ENCODE data around the gene HELZ2.
A peak's percentile ranks its signal among the peaks of the same experiment; 100 is the strongest.
"Not testable (repeated sequence)": the region's sequence is repeated elsewhere in the genome, so short reads cannot be mapped to it uniquely, and the experiment has no call there.

HELZ2 gene, protein sequence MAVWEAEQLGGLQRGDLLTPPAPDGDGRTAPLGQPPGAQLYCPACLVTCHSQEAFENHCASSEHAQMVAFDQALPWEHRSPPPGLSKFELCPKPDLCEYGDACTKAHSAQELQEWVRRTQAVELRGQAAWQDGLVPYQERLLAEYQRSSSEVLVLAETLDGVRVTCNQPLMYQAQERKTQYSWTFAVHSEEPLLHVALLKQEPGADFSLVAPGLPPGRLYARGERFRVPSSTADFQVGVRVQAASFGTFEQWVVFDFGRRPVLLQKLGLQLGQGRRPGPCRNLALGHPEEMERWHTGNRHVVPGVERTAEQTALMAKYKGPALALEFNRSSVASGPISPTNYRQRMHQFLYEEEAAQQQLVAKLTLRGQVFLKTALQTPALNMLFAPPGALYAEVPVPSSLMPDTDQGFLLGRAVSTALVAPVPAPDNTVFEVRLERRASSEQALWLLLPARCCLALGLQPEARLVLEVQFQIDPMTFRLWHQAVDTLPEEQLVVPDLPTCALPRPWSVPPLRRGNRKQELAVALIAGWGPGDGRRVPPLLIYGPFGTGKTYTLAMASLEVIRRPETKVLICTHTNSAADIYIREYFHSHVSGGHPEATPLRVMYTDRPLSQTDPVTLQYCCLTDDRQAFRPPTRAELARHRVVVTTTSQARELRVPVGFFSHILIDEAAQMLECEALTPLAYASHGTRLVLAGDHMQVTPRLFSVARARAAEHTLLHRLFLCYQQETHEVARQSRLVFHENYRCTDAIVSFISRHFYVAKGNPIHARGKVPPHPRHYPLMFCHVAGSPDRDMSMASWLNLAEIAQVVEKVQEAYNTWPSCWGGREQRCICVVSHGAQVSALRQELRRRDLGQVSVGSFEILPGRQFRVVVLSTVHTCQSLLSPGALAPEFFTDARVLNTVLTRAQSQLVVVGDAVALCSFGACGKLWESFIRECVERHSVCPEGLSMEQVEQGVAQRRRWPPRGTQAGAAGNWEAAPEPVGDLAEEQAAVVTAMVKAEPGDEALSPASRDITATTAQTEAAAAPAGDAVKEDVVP (N-terminal part only)

DNA sequence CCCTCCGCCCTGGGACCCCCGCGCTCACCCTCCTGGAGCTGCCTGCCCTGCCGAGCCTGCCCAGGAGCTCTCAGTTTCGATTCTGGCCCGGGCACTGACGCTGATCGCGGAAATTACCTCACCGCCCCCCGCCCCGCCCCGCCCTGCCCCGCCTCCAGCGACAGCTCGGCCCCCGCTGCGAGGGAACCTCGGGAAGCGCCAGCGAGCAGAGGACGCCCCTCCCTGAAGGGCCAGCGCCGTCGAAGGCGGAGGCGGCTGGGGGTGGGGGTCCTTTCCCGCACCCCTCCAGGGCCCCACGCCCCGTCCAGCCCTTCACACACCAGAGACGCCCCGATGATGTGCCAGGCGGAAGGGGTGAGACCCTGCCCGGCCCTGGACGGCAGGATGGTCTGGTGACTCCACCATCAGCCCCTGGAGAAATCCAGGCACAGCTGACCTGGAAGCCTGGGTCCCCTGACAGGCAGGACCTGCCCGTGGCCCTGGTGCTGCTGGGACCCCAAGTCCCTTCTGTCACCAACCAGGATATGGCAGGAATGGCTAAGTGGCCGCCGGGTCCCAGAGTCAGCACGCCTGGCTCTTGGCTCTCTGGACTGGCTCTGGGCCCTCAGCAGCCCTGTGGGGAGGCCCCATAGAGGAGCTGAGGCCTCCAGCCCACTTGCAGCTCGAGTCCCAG is at the start of gene HELZ2:
TSS of gene HELZ2 (minus strand) at position 84 of the 673 bp plus-strand sequence. CDS start 1,854 bp downstream, outside the sequence.
- no peak within 1 kb of the TSS for H3K27ac Mint-ChIP-seq
- no peaks in the 10 kb centered on the region for H3K9me3 Mint-ChIP-seq
- peaks cover 7% of the 10 kb centered on the region for H3K4me1 Mint-ChIP-seq
- H3K4me3 Mint-ChIP-seq, result peak within 1 kb of the TSS; percentile 73
- ATAC-seq (peak; percentile 74), DNase-seq (peak; percentile 58)
- H3K27me3 Mint-ChIP-seq, result peaks cover 8% of the 10 kb centered on the region
- no peaks in the 10 kb centered on the region for H3K36me3 Mint-ChIP-seq (ENCODE audit: low read depth)

DNA sequence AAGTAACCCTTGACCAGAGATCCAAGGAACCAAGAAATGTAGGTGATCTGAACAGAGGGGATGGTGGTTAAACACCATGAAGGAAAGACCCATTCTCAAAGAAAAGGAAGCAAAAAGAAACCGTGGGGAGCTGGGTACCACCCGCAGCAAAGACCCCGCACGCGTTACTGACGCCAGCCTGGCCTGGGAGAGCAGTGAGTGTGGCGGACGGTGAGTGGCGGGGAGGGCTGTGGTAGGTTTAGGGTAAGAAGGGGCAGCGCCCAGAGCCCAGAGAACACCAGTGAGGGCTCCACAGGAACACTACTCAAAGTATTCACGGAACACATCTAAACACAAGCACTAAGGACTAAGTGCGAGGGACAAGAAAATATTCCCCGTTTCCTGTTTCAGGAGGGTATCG is 48.7 kb upstream of the HELZ2 start:
- Mint-ChIP-seq H3K4me1 (peaks cover 12% of the 10 kb centered on the region), H3K4me3 (no peak overlapping the region), H3K27ac (no peak overlapping the region), H3K9me3 (no peaks in the 10 kb centered on the region), H3K36me3 (ENCODE audit: low read depth) (peaks cover 5% of the 10 kb centered on the region), H3K27me3 (no peaks in the 10 kb centered on the region)
- DNase-seq (no peak), ATAC-seq (no peak)

- no peak for DNase-seq
- ATAC-seq, result no peak
- H3K9me3 Mint-ChIP-seq, result no peaks in the 10 kb centered on the region
- H3K27ac Mint-ChIP-seq, result no peak overlapping the region
- no peak overlapping the region for H3K4me3 Mint-ChIP-seq
- H3K4me1 Mint-ChIP-seq, result peaks cover 15% of the 10 kb centered on the region
- H3K27me3 Mint-ChIP-seq, result no peaks in the 10 kb centered on the region
- H3K36me3 Mint-ChIP-seq (ENCODE audit: low read depth), result peaks cover 8% of the 10 kb centered on the region
Measured at GRCh38 chr20:63622096-63622495, 48.1 kb upstream of the HELZ2 start.

GRCh38 chr20:63620991-63621390 is 47.0 kb upstream of the HELZ2 start:
- H3K36me3 Mint-ChIP-seq (ENCODE audit: low read depth), result peaks cover 11% of the 10 kb centered on the region
- no peak overlapping the region for H3K4me3 Mint-ChIP-seq
- H3K27ac Mint-ChIP-seq, result no peak overlapping the region
- peaks cover 15% of the 10 kb centered on the region for H3K4me1 Mint-ChIP-seq
- DNase-seq, result no peak
- no peak for ATAC-seq
- no peaks in the 10 kb centered on the region for H3K9me3 Mint-ChIP-seq
- no peaks in the 10 kb centered on the region for H3K27me3 Mint-ChIP-seq

DNA sequence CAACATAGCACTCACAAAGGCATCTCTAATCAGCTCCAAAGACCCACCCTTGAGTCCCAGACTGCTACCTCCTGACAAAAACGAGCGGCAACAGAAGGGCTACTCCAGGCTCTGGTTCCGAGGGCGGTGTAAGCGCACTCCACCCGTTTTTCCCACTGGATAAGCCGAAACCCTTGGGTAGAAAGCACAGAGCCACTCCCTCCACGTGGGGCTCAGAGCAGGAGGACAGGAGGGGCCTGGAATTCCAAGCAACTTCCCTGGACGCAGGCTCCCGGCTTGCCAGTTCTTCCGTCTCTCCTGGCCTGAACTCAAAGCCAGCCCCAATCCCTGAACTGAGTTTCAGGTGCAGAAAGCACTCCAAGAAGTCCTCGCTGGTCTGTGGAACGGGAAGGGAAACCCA is 45.5 kb upstream of the HELZ2 start:
- Mint-ChIP-seq H3K27me3 (no peaks in the 10 kb centered on the region), H3K9me3 (no peaks in the 10 kb centered on the region), H3K27ac (no peak overlapping the region), H3K4me1 (peaks cover 7% of the 10 kb centered on the region), H3K36me3 (ENCODE audit: low read depth) (peaks cover 19% of the 10 kb centered on the region), H3K4me3 (no peak overlapping the region)
- ATAC-seq (no peak), DNase-seq (no peak)

- H3K36me3 Mint-ChIP-seq (ENCODE audit: low read depth), result peaks cover 19% of the 10 kb centered on the region
- H3K4me1 Mint-ChIP-seq, result peaks cover 7% of the 10 kb centered on the region
- no peaks in the 10 kb centered on the region for H3K9me3 Mint-ChIP-seq
- no peak overlapping the region for H3K27ac Mint-ChIP-seq
- H3K4me3 Mint-ChIP-seq, result no peak overlapping the region
- no peaks in the 10 kb centered on the region for H3K27me3 Mint-ChIP-seq
- ATAC-seq, result no peak
- no peak for DNase-seq
Measured at GRCh38 chr20:63619086-63619485, 45.0 kb upstream of the HELZ2 start.

GRCh38 chr20:63618291-63618980 is 44.4 kb upstream of the HELZ2 start:
- ATAC-seq, result no peak

DNA sequence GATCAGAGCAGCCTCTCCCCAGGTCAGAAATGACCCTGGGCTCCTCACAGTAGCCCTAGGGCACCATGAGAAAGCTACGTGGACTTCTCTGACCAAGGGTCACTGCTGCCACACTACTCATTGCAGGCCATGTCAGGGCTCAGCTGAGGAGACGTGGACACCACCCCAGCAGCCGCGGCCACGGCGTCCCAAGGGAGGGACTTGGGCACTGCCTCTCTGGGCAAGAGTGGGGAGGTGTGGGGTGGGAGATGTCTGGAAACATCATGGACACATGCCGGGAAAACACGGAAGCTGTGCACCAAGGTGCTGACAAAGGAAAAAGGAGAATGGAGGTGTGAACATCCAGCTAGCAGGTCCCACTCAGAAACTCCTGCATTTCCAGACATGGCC is 43.8 kb upstream of the HELZ2 start:
- Mint-ChIP-seq H3K4me3 (no peak overlapping the region), H3K4me1 (peaks cover 7% of the 10 kb centered on the region), H3K9me3 (no peaks in the 10 kb centered on the region), H3K27me3 (no peaks in the 10 kb centered on the region), H3K27ac (no peak overlapping the region), H3K36me3 (ENCODE audit: low read depth) (peaks cover 23% of the 10 kb centered on the region)
- DNase-seq (no peak), ATAC-seq (no peak)

More at GRCh38 chr20:63618291-63618980, 44.4 kb upstream of the HELZ2 start:
- Mint-ChIP-seq H3K27ac (no peak overlapping the region), H3K9me3 (no peaks in the 10 kb centered on the region), H3K4me1 (peaks cover 7% of the 10 kb centered on the region), H3K36me3 (ENCODE audit: low read depth) (peaks cover 21% of the 10 kb centered on the region), H3K4me3 (no peak overlapping the region), H3K27me3 (no peaks in the 10 kb centered on the region)
- DNase-seq, result no peak

DNA sequence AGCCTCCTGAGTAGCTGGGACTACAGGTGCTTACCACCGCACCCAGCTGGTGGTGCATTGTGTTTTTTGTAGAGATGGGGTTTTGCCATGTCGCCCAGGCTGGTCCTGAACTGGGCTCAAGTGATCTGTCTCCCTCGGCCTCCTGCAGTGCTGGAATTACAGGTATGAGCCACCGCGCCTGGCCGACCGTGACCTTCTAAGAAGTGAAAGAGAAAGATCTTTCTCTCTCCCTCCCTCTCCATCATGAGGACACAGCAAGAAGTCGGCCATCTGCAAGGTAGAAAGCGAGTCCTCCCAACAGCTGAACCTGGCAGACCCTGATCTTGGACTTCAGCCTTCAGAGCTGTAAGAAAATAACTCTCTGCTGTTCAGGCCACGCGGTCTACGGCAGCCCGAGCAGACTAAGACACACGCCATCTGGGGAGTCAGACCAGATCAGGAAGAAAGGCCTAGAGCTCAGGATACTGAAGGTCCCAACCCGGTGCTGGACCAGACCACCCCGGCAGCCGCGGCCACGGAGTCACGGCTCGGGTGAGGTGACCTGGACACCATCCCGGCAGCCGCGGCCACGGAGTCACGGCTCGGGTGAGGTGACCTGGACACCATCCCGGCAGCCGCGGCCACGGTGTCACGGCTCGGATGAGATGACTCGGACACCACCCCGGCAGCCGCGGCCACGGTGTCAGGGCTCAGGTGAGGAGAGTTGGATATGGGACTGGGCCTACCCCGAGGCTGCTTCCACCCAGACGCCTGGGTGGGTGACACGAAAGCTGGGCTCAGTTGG is 43.2 kb upstream of the HELZ2 start:
- no peaks in the 10 kb centered on the region for H3K9me3 Mint-ChIP-seq
- no peaks in the 10 kb centered on the region for H3K27me3 Mint-ChIP-seq
- no peak overlapping the region for H3K27ac Mint-ChIP-seq
- ATAC-seq, result no peak
- peaks cover 22% of the 10 kb centered on the region for H3K36me3 Mint-ChIP-seq (ENCODE audit: low read depth)
- DNase-seq, result no peak
- no peak overlapping the region for H3K4me3 Mint-ChIP-seq
- H3K4me1 Mint-ChIP-seq, result peaks cover 2% of the 10 kb centered on the region

- ATAC-seq, H3K27me3 Mint-ChIP-seq, H3K4me1 Mint-ChIP-seq, H3K9me3 Mint-ChIP-seq, H3K27ac Mint-ChIP-seq, DNase-seq, H3K4me3 Mint-ChIP-seq: not testable (repeated sequence)
- peaks cover 22% of the 10 kb centered on the region for H3K36me3 Mint-ChIP-seq (ENCODE audit: low read depth)
Measured at GRCh38 chr20:63613863-63614594, 40.0 kb upstream of the HELZ2 start.

DNA sequence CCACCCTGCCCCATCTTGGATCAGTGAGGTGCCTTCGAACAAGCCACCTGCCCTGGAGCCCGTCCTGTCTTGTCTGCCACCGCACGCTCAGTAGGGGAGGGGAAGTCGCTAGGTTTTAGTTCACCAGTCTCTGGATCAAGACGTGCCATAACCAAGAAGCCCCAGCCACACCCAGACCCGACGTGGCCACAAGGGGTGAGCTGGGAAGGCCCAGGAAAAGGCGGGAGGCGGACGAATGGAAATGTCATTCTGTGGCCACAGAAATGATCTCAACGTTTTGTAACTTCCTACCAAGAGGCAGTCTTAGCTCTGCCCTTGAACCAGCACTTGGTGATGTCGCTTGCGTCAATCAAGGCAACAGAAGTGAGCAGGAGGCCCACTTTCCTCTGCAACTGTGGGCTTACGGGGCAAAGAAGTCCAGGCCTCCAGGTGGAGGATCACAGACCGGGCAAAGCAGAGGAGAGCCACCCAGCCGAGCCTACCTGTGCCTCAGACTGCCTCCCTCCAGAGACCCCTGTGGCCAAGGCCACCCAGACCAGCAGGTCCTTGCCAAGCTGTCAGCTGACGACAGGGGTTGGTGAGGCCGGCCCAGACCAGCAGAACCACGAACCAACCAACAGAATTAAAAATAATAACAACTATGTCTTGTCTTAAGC is 38.4 kb upstream of the HELZ2 start:
- Mint-ChIP-seq H3K4me3 (no peak overlapping the region), H3K27ac (no peak overlapping the region), H3K4me1 (peaks cover 4% of the 10 kb centered on the region), H3K27me3 (no peaks in the 10 kb centered on the region), H3K9me3 (no peaks in the 10 kb centered on the region), H3K36me3 (ENCODE audit: low read depth) (peaks cover 18% of the 10 kb centered on the region)
- no peak for ATAC-seq
- no peak for DNase-seq

DNA sequence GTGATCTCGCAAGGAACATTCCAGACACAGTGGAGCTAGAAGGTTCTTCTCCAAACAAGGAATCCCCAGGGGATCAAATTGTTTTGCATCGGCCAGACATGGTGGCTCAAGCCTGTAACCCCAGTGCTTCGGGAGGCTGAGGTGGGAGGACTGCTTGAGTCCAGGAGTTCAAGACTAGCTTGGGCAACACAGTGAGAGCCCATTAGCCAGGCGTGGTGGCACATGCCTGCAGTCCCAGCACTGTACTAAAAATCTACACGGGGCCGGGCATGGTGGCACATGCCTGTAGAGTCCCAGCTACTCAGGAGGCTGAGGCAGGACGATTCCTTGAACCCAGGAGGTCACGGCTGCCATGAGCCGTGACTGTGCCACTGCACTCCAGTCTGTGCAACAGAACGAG is 37.6 kb upstream of the HELZ2 start:
- no peak for DNase-seq
- Mint-ChIP-seq H3K27me3 (no peaks in the 10 kb centered on the region), H3K9me3 (no peaks in the 10 kb centered on the region), H3K4me3 (no peak overlapping the region), H3K4me1 (peaks cover 5% of the 10 kb centered on the region), H3K36me3 (ENCODE audit: low read depth) (peaks cover 13% of the 10 kb centered on the region), H3K27ac (no peak overlapping the region)
- ATAC-seq, result no peak

Measured in activated naive CD8-positive, alpha-beta T cell treated with anti-CD3 and anti-CD28 coated beads, Interleukin-2, amount 50 U/mL, for 24 hours (primary cell).